Suprapubic skin (tissue), 3 donors: ENCODE data around the gene IKZF1.

Experiments
- POLR2A ChIP-seq, 2 donors: fragments of 450-650 bp; IDR thresholded peaks; one replicate each; pipeline ENCODE4 v1.6.1; 2017; ENCODE audit warnings: antibody characterized with exemption in 2 of 2, mild to moderate bottlenecking in 2 of 2, moderate library complexity in 2 of 2
- TF ChIP-seq, protein P1 (sequence below), 2 donors: fragments of 200-600 bp in 1 of 2; fragments of 450-650 bp in 1 of 2; sonication (generic) in 1 of 2; IDR thresholded peaks; one replicate each; pipeline ENCODE4 v1.5.1; 2016 to 2019; ENCODE audit warnings: antibody characterized with exemption in 2 of 2, mild to moderate bottlenecking in 1 of 2, moderate library complexity in 1 of 2

DNA sequence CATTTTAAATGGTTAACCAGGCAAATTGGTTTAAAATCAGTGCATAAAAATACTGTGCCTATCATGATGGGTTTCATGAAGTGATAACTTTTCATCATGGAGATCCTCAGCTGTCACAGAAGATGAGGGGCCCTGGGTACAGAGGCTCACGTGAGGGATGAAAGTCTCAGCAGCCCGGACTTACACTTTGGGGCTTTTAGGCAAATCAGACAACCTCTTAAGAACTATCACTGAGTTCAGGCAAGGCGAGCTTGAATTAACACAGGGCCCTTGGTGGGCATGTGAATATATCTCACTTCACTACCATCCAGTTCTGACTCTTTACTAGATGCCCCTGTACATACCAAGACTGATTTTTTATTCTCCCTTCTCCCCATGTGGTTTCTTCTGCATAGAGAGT is 19.6 kb downstream of the IKZF1 start:
- TF ChIP-seq, protein P1, sequence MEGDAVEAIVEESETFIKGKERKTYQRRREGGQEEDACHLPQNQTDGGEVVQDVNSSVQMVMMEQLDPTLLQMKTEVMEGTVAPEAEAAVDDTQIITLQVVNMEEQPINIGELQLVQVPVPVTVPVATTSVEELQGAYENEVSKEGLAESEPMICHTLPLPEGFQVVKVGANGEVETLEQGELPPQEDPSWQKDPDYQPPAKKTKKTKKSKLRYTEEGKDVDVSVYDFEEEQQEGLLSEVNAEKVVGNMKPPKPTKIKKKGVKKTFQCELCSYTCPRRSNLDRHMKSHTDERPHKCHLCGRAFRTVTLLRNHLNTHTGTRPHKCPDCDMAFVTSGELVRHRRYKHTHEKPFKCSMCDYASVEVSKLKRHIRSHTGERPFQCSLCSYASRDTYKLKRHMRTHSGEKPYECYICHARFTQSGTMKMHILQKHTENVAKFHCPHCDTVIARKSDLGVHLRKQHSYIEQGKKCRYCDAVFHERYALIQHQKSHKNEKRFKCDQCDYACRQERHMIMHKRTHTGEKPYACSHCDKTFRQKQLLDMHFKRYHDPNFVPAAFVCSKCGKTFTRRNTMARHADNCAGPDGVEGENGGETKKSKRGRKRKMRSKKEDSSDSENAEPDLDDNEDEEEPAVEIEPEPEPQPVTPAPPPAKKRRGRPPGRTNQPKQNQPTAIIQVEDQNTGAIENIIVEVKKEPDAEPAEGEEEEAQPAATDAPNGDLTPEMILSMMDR (IDR thresholded peaks at IDR 0.05), result no peak
- no peak for TF ChIP-seq POLR2A (IDR thresholded peaks at IDR 0.05)
